ENCODE measurements around the gene NUP88.

NUP88 gene

GRCh38 chr17:5413682-5414081 lies 5.8 kb downstream of the NUP88 start:
- no peak for TF ChIP-seq CTCF (IDR thresholded peaks at IDR 0.05)

GRCh38 chr17:5410594-5411272 lies 8.7 kb downstream of the NUP88 start:
- TF ChIP-seq CTCF (IDR thresholded peaks at IDR 0.05), result no peak

GRCh38 chr17:5408186-5408585 lies 11.3 kb downstream of the NUP88 start:
- TF ChIP-seq CTCF (IDR thresholded peaks at IDR 0.05), result no peak

- TF ChIP-seq CTCF (IDR thresholded peaks at IDR 0.05), result no peak
Measured at GRCh38 chr17:5405400-5405799, 14.1 kb downstream of the NUP88 start.

- no peak for TF ChIP-seq CTCF (IDR thresholded peaks at IDR 0.05)
Measured at GRCh38 chr17:5399767-5400166, 19.7 kb downstream of the NUP88 start.

GRCh38 chr17:5396612-5397011 lies 22.9 kb downstream of the NUP88 start:
- TF ChIP-seq CTCF (IDR thresholded peaks at IDR 0.05), result no peak

- no peak for TF ChIP-seq CTCF (IDR thresholded peaks at IDR 0.05)
Measured at GRCh38 chr17:5391678-5392077, 27.8 kb downstream of the NUP88 start.

- no peak for TF ChIP-seq CTCF (IDR thresholded peaks at IDR 0.05)
Measured at GRCh38 chr17:5381542-5381941, 37.9 kb downstream of the NUP88 start.
